ENCODE measurements around the gene FAIM2.

FAIM2 gene

DNA sequence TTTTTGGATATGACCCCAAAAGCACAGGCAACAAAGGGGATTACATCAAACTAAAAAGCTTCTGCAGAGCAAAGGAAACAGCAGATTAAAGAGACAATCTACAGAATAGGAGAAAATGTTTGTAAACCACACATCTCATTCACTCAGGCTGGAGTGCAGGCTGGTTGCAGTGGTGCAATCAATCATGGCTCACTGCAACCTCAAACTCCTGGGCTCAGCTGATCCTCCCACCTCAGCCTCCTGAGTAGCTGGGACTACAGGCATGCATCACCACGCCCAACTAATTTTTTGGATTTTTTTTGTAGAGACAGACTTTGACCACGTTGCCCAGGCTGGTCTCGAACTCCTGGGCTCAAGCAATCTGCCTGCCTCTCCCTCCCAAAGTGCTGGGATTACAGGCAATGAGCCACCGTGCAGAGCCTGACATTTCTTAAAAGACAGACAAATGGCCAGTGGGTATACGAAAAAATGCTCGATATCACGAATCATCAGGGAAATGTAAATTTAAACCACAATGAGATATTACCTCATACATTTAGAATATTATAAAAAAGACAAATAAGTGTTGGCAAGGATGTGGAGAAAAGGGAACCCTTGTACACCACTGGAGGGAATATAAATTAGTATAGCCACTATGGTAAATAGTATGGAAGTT, 85.3 kb downstream of the FAIM2 start:
- DNase-seq: no peak
